H9 (cell line): ENCODE measurements around the gene PLXNA4. TPM values are rescaled to one million over a fixed set of nuclear protein-coding genes. Genes with fewer than 3 reads are reported as not detected.

Experiments used
- DNase-seq: peaks from one replicate; pipeline ENCODE4 v3.0.0-alpha.2; 2017
- H2AFZ ChIP-seq: one replicate; pipeline ENCODE4 v1.6.1; 2013; ENCODE audit warnings: mild to moderate bottlenecking, low read length, control low read depth, moderate library complexity
- H2AK5ac ChIP-seq: 2 replicates; pipeline ENCODE4 v1.6.1; 2013; ENCODE audit warnings: low read length, control low read depth, mixed read lengths; ENCODE audit not compliant: insufficient read length
- H2BK120ac ChIP-seq: one replicate; pipeline ENCODE4 v1.6.1; 2013; ENCODE audit warnings: low read depth, mild to moderate bottlenecking, low read length, control low read depth, inconsistent platforms; ENCODE audit not compliant: poor library complexity, severe bottlenecking
- H2BK12ac ChIP-seq: 2 replicates; pipeline ENCODE4 v1.6.1; 2013; ENCODE audit warnings: low read length, control low read depth, mixed read lengths, low read depth; ENCODE audit not compliant: insufficient read length
- H2BK15ac ChIP-seq: 2 replicates; pipeline ENCODE4 v1.6.1; 2013; ENCODE audit warnings: low read depth, low read length, control low read depth
- H2BK20ac ChIP-seq: one replicate; pipeline ENCODE4 v1.6.1; 2013; ENCODE audit warnings: low read depth, mild to moderate bottlenecking, low read length, control low read depth, inconsistent platforms; ENCODE audit not compliant: poor library complexity, severe bottlenecking
- H2BK5ac ChIP-seq: 2 replicates; pipeline ENCODE4 v1.6.1; 2013; ENCODE audit warnings: low read length, control low read depth, mixed read lengths; ENCODE audit not compliant: insufficient read length
- H3K14ac ChIP-seq: 2 replicates; pipeline ENCODE4 v1.6.1; 2013; ENCODE audit warnings: low read length, control low read depth; ENCODE audit not compliant: insufficient read depth
- H3K18ac ChIP-seq: 2 replicates; pipeline ENCODE4 v1.6.1; 2013; ENCODE audit warnings: low read depth, mild to moderate bottlenecking, mixed read lengths, low read length, control low read depth; ENCODE audit not compliant: insufficient read length
- H3K23ac ChIP-seq: 2 replicates; pipeline ENCODE4 v1.6.1; 2013; ENCODE audit warnings: low read length, control low read depth, mixed read lengths, low read depth; ENCODE audit not compliant: insufficient read length
- H3K23me2 ChIP-seq: 2 replicates; pipeline ENCODE4 v1.6.1; 2013; ENCODE audit warnings: low read depth, mild to moderate bottlenecking, mixed read lengths, low read length, control low read depth; ENCODE audit not compliant: insufficient read length, poor library complexity, severe bottlenecking
- H3K27ac ChIP-seq: 2 replicates; pipeline ENCODE4 v1.5.1; 2013; ENCODE audit warnings: low read length, control low read depth, mixed read lengths, low read depth; ENCODE audit not compliant: insufficient read length
- H3K27me3 ChIP-seq: 2 replicates; pipeline ENCODE4 v1.6.1; 2013; ENCODE audit warnings: low read length, control low read depth, inconsistent platforms; ENCODE audit not compliant: insufficient read depth
- H3K4ac ChIP-seq: 2 replicates; pipeline ENCODE4 v1.6.1; 2013; ENCODE audit warnings: low read depth, mild to moderate bottlenecking, control low read depth, inconsistent platforms, low read length, moderate library complexity
- H3K4me1 ChIP-seq: 2 replicates; pipeline ENCODE4 v1.6.1; 2013; ENCODE audit warnings: low read length, control low read depth, inconsistent platforms; ENCODE audit not compliant: insufficient read depth
- H3K4me2 ChIP-seq: 2 replicates; pipeline ENCODE4 v1.6.1; 2013; ENCODE audit warnings: low read length, control low read depth, mixed read lengths; ENCODE audit not compliant: insufficient read length, insufficient read depth
- H3K56ac ChIP-seq: 2 replicates; pipeline ENCODE4 v1.6.1; 2013; ENCODE audit warnings: low read depth, mild to moderate bottlenecking, mixed read lengths, low read length, control low read depth; ENCODE audit not compliant: insufficient read length
- H3K79me1 ChIP-seq: 2 replicates; pipeline ENCODE4 v1.6.1; 2013; ENCODE audit warnings: low read depth, mild to moderate bottlenecking, moderate library complexity, low read length, control low read depth, inconsistent platforms; ENCODE audit not compliant: insufficient read depth, poor library complexity, severe bottlenecking
- H3K79me2 ChIP-seq: 2 replicates; pipeline ENCODE4 v1.6.1; 2013; ENCODE audit warnings: low read length, control low read depth, inconsistent platforms; ENCODE audit not compliant: insufficient read depth
- H3K9ac ChIP-seq: 2 replicates; pipeline ENCODE4 v1.6.1; 2013; ENCODE audit warnings: low read length, control low read depth, mixed read lengths; ENCODE audit not compliant: insufficient read length; ENCODE audit errors: extremely low read depth
- H3K9me3 ChIP-seq: one replicate; pipeline ENCODE4 v1.6.1; 2013; ENCODE audit warnings: low read depth, low read length, inconsistent platforms; ENCODE audit not compliant: control insufficient read depth
- H3T11ph ChIP-seq: one replicate; pipeline ENCODE4 v1.6.1; 2013; ENCODE audit warnings: mild to moderate bottlenecking, low read length, control low read depth, inconsistent platforms
- H4K20me1 ChIP-seq: one replicate; pipeline ENCODE4 v1.6.1; 2013; ENCODE audit not compliant: control insufficient read depth, insufficient read length, insufficient read depth
- H4K5ac ChIP-seq: 2 replicates; pipeline ENCODE4 v1.6.1; 2013; ENCODE audit warnings: low read depth, mild to moderate bottlenecking, mixed read lengths, low read length, control low read depth; ENCODE audit not compliant: insufficient read length
- H4K8ac ChIP-seq: replicated peaks from 2 replicates; pipeline ENCODE4 v1.6.1; 2013; ENCODE audit warnings: low read length, control low read depth, mixed read lengths, low read depth; ENCODE audit not compliant: insufficient read length
- H4K91ac ChIP-seq: 2 replicates; pipeline ENCODE4 v1.6.1; 2013; ENCODE audit warnings: low read depth, mild to moderate bottlenecking, moderate library complexity, mixed read lengths, low read length, control low read depth; ENCODE audit not compliant: insufficient read length
- H3K27ac Mint-ChIP-seq, 3 experiments: 2 replicates in 2 of 3; 3 replicates in 1 of 3; pipeline ENCODE4 v1.8.0; 2020 to 2021; ENCODE audit warnings: mixed read lengths in 3 of 3, mild to moderate bottlenecking in 1 of 3, moderate library complexity in 1 of 3
- H3K27me3 Mint-ChIP-seq: 2 replicates; pipeline ENCODE4 v1.8.0; 2021; ENCODE audit warnings: low read depth, mild to moderate bottlenecking, moderate library complexity, mixed read lengths
- H3K36me3 Mint-ChIP-seq, 3 experiments: 2 replicates in 2 of 3; 3 replicates in 1 of 3; pipeline ENCODE4 v1.8.0; 2020 to 2021; ENCODE audit warnings: low read depth in 3 of 3, mixed read lengths in 3 of 3; ENCODE audit not compliant: insufficient read depth in 1 of 3
- H3K4me1 Mint-ChIP-seq, 2 experiments: 2 replicates each; pipeline ENCODE4 v1.8.0; 2020; ENCODE audit warnings: mixed read lengths in 2 of 2
- H3K4me3 Mint-ChIP-seq, 2 experiments: 2 replicates in 1 of 2; 3 replicates in 1 of 2; pipeline ENCODE4 v1.8.0; 2020 to 2021; ENCODE audit warnings: mild to moderate bottlenecking in 2 of 2, mixed read lengths in 2 of 2, moderate library complexity in 1 of 2
- H3K9me3 Mint-ChIP-seq, 2 experiments: 2 replicates in 1 of 2; 3 replicates in 1 of 2; pipeline ENCODE4 v1.8.0; 2020; ENCODE audit warnings: mild to moderate bottlenecking in 2 of 2, mixed read lengths in 2 of 2, moderate library complexity in 1 of 2
- CTCF ChIP-seq: fragments of 200-600 bp; sonication (generic); conservative IDR thresholded peaks from 3 replicates; pipeline ENCODE4 v1.8.0; 2021; ENCODE audit warnings: antibody characterized with exemption, mild to moderate bottlenecking
- total RNA-seq: library from RNA; stranded (reverse); gene quantifications from 2 replicates; pipeline ENCODE4 v1.2.1, GENCODE V29; 2021

PLXNA4 gene
- total RNA-seq, 1 experiment from 2014 or later: 0.35 TPM

GRCh38 chr7:132205509-132205908 is 370.8 kb downstream of the PLXNA4 start:
- Histone ChIP-seq H3K79me1 (no peaks in the 10 kb centered on the region), H3K14ac (no peak overlapping the region), H3K56ac (no peak overlapping the region), H2BK20ac (no peak overlapping the region), H3K4ac (no peak overlapping the region), H3K79me2 (no peaks in the 10 kb centered on the region), H2BK12ac (no peak overlapping the region), H4K5ac (no peak overlapping the region), H4K20me1 (no peaks in the 10 kb centered on the region), H2BK5ac (no peak overlapping the region), H3K27me3 (no peaks in the 10 kb centered on the region), H3K9ac (no peak overlapping the region), H3K23me2 (no peaks in the 10 kb centered on the region), H4K91ac (no peak overlapping the region), H2AFZ (no peak overlapping the region), H4K8ac (no peak overlapping the region), H2BK120ac (no peak overlapping the region), H3K4me1 (peaks cover 4% of the 10 kb centered on the region; the same call in 1 of the 2 replicates), H3K18ac (no peak overlapping the region), H3K4me2 (no peak overlapping the region), H3K27ac (no peak overlapping the region), H3K23ac (no peak overlapping the region), H2BK15ac (no peak overlapping the region), H3K9me3 (no peaks in the 10 kb centered on the region), H3T11ph (no peak overlapping the region), H2AK5ac (no peak overlapping the region)
- no peak overlapping the region for H3K4me3 Mint-ChIP-seq
- H3K9me3 Mint-ChIP-seq: no peaks in the 10 kb centered on the region; a peak in 2 of 5 replicates
- no peaks in the 10 kb centered on the region; a peak in 1 of 7 replicates for H3K36me3 Mint-ChIP-seq
- no peak for TF ChIP-seq CTCF
- H3K4me1 Mint-ChIP-seq: peaks cover 27 to 42% of the 10 kb centered on the region in 2 experiments
- no peak overlapping the region for H3K27ac Mint-ChIP-seq
- no peak for DNase-seq
- H3K27me3 Mint-ChIP-seq: peaks cover 5% of the 10 kb centered on the region; the same call in 1 of the 2 replicates
